Activated naive CD4-positive, alpha-beta T cell treated with Interleukin-2 at 50 U/mL for 16 hours (primary cell): Measurements from ENCODE around the gene DNAJC22.

Source experiments
- DNase-seq: peaks from one replicate; pipeline ENCODE4 v3.0.0-alpha.2; 2020

The DNAJC22 gene

GRCh38 chr12:49345051-49345824 lies 1.4 kb upstream of the DNAJC22 start:
- peak; percentile 17 for DNase-seq

- no peak for DNase-seq
Measured at GRCh38 chr12:49345825-49346658, 646 bp upstream of the DNAJC22 start.

GRCh38 chr12:49347311-49348193 lies 864 bp downstream of the DNAJC22 start:
- peak; percentile 83 for DNase-seq

GRCh38 chr12:49348781-49349180 lies 2.1 kb downstream of the DNAJC22 start:
- DNase-seq: no peak

- DNase-seq: no peak
Measured at GRCh38 chr12:49349266-49349665, 2.6 kb downstream of the DNAJC22 start.

- DNase-seq: no peak
Measured at GRCh38 chr12:49352351-49352750, 5.7 kb downstream of the DNAJC22 start.

GRCh38 chr12:49355913-49356312 lies 9.2 kb downstream of the DNAJC22 start:
- no peak for DNase-seq

- no peak for DNase-seq
Measured at GRCh38 chr12:49357103-49357678, 10.5 kb downstream of the DNAJC22 start.

GRCh38 chr12:49358483-49359141 lies 11.9 kb downstream of the DNAJC22 start:
- DNase-seq: peak; percentile 51

GRCh38 chr12:49359671-49360070 lies 13.0 kb downstream of the DNAJC22 start:
- DNase-seq: no peak

GRCh38 chr12:49362077-49362476 lies 15.4 kb downstream of the DNAJC22 start:
- DNase-seq: no peak

GRCh38 chr12:49364989-49365388 lies 18.3 kb downstream of the DNAJC22 start:
- DNase-seq: no peak

- DNase-seq: no peak
Measured at GRCh38 chr12:49365542-49365941, 18.9 kb downstream of the DNAJC22 start.

- DNase-seq: no peak
Measured at GRCh38 chr12:49366096-49366651, 19.5 kb downstream of the DNAJC22 start.

GRCh38 chr12:49366652-49367380 lies 20.1 kb downstream of the DNAJC22 start:
- DNase-seq: peak; percentile 87

- no peak for DNase-seq
Measured at GRCh38 chr12:49367381-49368239, 20.9 kb downstream of the DNAJC22 start, which contains the start of gene SPATS2. Gene SPATS2 (plus strand): TSS chr12:49367462. CDS start chr12:49461013, 93,551 bp downstream.

- DNase-seq: no peak
Measured at GRCh38 chr12:49368240-49368600, 21.5 kb downstream of the DNAJC22 start.

GRCh38 chr12:49369411-49370145 lies 22.9 kb downstream of the DNAJC22 start:
- DNase-seq: peak; percentile 16

GRCh38 chr12:49370539-49370938 lies 23.9 kb downstream of the DNAJC22 start:
- DNase-seq: no peak
